HL-60 (cell line): ENCODE data around the gene FIGNL2.

Experiments
- GABPA ChIP-seq: IDR thresholded peaks from 2 replicates; pipeline ENCODE4 v1.6.1; 2012; ENCODE audit warnings: low read depth
- POLR2AphosphoS5 ChIP-seq: IDR thresholded peaks from 2 replicates; pipeline ENCODE4 v1.6.1; 2012; ENCODE audit warnings: low read depth
- REST ChIP-seq: IDR thresholded peaks from 2 replicates; pipeline ENCODE4 v1.6.1; 2012; ENCODE audit warnings: low read depth; ENCODE audit not compliant: insufficient replicate concordance
- SPI1 ChIP-seq: IDR thresholded peaks from 2 replicates; pipeline ENCODE4 v1.6.1; 2012; ENCODE audit warnings: low read depth, mild to moderate bottlenecking, borderline replicate concordance
- TF ChIP-seq, protein P1 (sequence below): IDR thresholded peaks from one replicate; pipeline ENCODE4 v1.5.1; 2011; ENCODE audit warnings: low read length, control low read depth, inconsistent platforms; ENCODE audit not compliant: insufficient read depth

DNA sequence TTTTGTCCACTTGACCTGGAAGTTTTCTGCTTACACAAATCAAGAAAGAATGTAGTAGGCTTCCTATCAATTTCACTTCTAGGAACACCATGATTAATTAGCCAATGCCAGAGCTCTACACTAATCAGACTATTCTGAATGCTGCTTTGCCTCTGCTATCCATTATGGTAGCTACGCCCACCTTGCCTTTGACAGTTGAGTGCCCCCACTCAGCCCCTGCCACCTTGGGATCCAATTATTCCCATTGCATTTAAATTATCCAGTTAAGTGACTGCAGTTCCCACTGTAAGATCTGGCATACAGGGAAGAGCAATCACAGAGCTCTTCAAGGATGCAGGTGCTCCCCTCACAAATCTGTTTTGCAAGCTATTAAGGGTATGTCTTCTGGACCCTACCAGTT, 47.5 kb downstream of the FIGNL2 start:
- TF ChIP-seq, protein P1, sequence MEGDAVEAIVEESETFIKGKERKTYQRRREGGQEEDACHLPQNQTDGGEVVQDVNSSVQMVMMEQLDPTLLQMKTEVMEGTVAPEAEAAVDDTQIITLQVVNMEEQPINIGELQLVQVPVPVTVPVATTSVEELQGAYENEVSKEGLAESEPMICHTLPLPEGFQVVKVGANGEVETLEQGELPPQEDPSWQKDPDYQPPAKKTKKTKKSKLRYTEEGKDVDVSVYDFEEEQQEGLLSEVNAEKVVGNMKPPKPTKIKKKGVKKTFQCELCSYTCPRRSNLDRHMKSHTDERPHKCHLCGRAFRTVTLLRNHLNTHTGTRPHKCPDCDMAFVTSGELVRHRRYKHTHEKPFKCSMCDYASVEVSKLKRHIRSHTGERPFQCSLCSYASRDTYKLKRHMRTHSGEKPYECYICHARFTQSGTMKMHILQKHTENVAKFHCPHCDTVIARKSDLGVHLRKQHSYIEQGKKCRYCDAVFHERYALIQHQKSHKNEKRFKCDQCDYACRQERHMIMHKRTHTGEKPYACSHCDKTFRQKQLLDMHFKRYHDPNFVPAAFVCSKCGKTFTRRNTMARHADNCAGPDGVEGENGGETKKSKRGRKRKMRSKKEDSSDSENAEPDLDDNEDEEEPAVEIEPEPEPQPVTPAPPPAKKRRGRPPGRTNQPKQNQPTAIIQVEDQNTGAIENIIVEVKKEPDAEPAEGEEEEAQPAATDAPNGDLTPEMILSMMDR, result no peak
- TF ChIP-seq REST (no peak), POLR2AphosphoS5 (no peak), SPI1 (no peak), GABPA (no peak)
